GM18858 (cell line): ENCODE results near the gene MYPOP.

Source experiments
- ATAC-seq: cut with Tn5 transposase; IDR thresholded peaks from one replicate; pipeline ENCODE4 v1.9.1; 2021; ENCODE audit not compliant: unreplicated experiment

MYPOP gene

GRCh38 chr19:45901912-45902650 lies at the start of gene MYPOP:
Gene MYPOP (minus strand): TSS chr19:45902613. CDS start chr19:45901773, 840 bp downstream.
- ATAC-seq = no peak

- ATAC-seq = no peak
Observed at GRCh38 chr19:45947926-45948325, 45.5 kb upstream of the MYPOP start.

- ATAC-seq = no peak
Observed at GRCh38 chr19:45940515-45940805, 38.0 kb upstream of the MYPOP start.

GRCh38 chr19:45939792-45940514 lies 37.5 kb upstream of the MYPOP start:
- ATAC-seq = no peak

- ATAC-seq = no peak
Observed at GRCh38 chr19:45938733-45939319, 36.4 kb upstream of the MYPOP start.

GRCh38 chr19:45935267-45935666 lies 32.9 kb upstream of the MYPOP start:
- no peak for ATAC-seq

GRCh38 chr19:45934551-45935230 lies 32.3 kb upstream of the MYPOP start:
- ATAC-seq = no peak

GRCh38 chr19:45933759-45934158 lies 31.3 kb upstream of the MYPOP start:
- ATAC-seq = no peak

- no peak for ATAC-seq
Observed at GRCh38 chr19:45931055-45931454, 28.6 kb upstream of the MYPOP start.

GRCh38 chr19:45929247-45929646 lies 26.8 kb upstream of the MYPOP start:
- ATAC-seq = no peak

GRCh38 chr19:45927565-45928261 lies 25.3 kb upstream of the MYPOP start:
- ATAC-seq = peak; percentile 53

GRCh38 chr19:45924891-45925447 lies 22.6 kb upstream of the MYPOP start:
- no peak for ATAC-seq

- ATAC-seq = no peak
Observed at GRCh38 chr19:45922281-45922680, 19.9 kb upstream of the MYPOP start.

GRCh38 chr19:45920458-45920857 lies 18.0 kb upstream of the MYPOP start:
- no peak for ATAC-seq

- ATAC-seq = no peak
Observed at GRCh38 chr19:45919678-45920077, 17.3 kb upstream of the MYPOP start.

- ATAC-seq = no peak
Observed at GRCh38 chr19:45918721-45919120, 16.3 kb upstream of the MYPOP start.

- ATAC-seq = no peak
Observed at GRCh38 chr19:45917421-45918091, 15.1 kb upstream of the MYPOP start.

- no peak for ATAC-seq
Observed at GRCh38 chr19:45913874-45914830, 11.7 kb upstream of the MYPOP start, which contains the start of gene NANOS2. Gene NANOS2 (minus strand): TSS chr19:45914778. CDS start chr19:45914693, 85 bp downstream.

GRCh38 chr19:45911291-45911690 lies 8.9 kb upstream of the MYPOP start:
- no peak for ATAC-seq
